Ureter (tissue), 1 donor: ENCODE results near the gene UBTF. TPM values are rescaled to one million over a fixed set of nuclear protein-coding genes. Genes with fewer than 3 reads are reported as not detected.
A peak's percentile ranks its signal among the peaks of the same experiment; 100 is the strongest.

Experiments used
- DNase-seq: peaks from one replicate; pipeline ENCODE4 v3.0.0-alpha.2; 2020; ENCODE audit warnings: low spot score
- total RNA-seq: library from RNA; stranded (reverse); gene quantifications from one replicate; pipeline ENCODE4 v1.2.4, GENCODE V29; 2023
- donor health status: DM: yes; HTN: yes; CAD: no.

UBTF gene
- total RNA-seq, 1 donor from 2014 or later: 108 TPM

GRCh38 chr17:44197980-44198720 lies 21.3 kb downstream of the UBTF start:
- DNase-seq: peak; percentile 75

DNA sequence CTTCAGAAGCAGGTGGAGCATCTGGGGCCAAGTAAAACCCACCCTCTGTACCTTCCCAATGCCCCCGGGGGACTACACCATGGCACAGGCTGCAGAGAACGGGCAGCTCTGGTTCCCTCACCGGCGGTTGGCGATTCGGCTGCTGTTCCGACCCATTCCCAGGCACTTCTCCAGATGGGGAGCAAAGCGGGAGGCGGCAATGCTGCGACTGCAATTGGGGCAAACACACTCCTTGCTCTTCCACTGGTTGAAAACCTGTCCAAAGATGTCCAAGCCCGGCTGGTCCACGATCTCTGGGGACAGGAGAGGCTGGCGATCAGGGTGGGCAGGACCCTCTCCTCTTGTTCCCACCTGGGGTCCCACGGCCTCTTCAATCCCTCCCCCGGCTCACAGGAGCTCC lies 22.4 kb downstream of the UBTF start:
- DNase-seq: no peak

- DNase-seq: no peak
Observed at GRCh38 chr17:44193326-44194084, 26.0 kb downstream of the UBTF start.

GRCh38 chr17:44192750-44193149 lies 26.7 kb downstream of the UBTF start:
- DNase-seq: no peak

DNA sequence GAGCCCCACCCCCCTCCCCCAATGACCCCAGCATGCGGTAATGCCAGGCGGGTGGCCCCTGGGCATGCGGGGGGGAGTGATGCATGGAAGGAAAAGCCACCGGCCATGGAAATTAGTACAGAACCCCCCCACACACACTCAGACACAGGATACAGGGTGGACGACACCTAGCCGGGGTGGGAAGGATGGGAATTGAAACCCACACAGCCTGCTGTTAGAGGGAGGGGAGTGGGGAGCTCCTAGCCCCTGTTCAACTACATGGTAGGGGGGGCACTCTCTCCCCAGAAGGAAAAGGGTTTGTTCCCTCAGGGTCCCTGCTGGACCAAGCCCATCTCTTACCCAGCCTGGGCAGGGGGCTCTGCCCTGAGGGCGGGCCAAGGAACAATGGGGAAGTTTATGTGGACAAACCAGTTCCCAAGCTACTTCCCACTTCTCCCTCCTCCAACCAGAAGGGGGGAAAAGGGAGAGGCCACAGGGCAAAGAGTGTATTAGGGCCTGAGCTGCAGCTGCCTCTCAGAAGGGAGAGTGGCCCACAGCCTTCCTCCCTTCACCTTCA lies 27.5 kb downstream of the UBTF start:
- no peak for DNase-seq

- no peak for DNase-seq
Observed at GRCh38 chr17:44191369-44191768, 28.1 kb downstream of the UBTF start.

DNA sequence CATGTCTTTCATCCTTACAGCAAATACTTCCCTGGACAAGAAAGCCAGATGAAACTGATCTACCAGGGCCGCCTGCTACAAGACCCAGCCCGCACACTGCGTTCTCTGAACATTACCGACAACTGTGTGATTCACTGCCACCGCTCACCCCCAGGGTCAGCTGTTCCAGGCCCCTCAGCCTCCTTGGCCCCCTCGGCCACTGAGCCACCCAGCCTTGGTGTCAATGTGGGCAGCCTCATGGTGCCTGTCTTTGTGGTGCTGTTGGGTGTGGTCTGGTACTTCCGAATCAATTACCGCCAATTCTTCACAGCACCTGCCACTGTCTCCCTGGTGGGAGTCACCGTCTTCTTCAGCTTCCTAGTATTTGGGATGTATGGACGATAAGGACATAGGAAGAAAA lies 29.0 kb downstream of the UBTF start:
- no peak for DNase-seq

- DNase-seq: no peak
Observed at GRCh38 chr17:44188576-44189403, 30.7 kb downstream of the UBTF start.

DNA sequence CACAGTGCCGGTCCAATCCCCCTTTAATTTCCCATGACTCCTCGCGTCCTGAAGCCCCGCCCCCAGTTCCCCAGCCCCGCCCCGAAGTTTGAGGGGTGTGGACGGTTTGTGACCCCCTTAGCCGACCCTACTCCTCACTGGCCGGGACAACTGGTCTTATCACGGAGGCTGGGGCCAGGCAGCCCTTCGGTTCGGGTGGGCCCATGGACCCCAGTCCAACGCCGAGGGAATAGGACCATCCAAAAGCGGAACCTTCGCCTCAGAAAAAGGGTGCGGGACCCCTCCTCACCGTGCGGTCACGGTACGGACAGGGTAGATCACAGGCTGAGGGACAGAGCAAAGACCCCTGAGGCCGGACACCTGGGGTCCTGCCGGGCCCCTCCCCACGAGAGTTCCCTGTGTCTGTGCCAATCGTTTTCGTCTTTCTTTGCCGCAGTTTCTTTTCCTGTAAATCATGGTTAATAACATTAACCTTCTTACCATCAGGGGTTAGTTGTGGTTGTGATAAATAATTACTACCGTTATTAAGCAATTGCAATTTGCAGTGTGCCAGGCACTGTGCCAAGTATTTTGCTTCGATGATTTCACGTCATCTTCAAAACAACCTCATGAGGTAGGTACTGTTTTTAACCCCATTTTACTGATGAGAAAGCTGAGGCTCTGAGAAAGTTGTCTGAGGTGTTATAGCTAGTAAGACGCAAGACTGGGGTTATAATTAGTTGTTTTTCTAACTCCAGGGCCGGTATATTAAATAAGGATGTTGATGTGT lies 32.2 kb downstream of the UBTF start:
- no peak for DNase-seq

GRCh38 chr17:44186307-44187130 lies 33.0 kb downstream of the UBTF start, which contains the start of gene TMUB2:
TMUB2 (plus strand) TSS chr17:44186972; CDS start chr17:44187709, 737 bp downstream.
- DNase-seq: peak; percentile 99

GRCh38 chr17:44184212-44184810 lies 35.2 kb downstream of the UBTF start:
- DNase-seq: no peak

- DNase-seq: no peak
Observed at GRCh38 chr17:44183024-44183423, 36.5 kb downstream of the UBTF start.

DNA sequence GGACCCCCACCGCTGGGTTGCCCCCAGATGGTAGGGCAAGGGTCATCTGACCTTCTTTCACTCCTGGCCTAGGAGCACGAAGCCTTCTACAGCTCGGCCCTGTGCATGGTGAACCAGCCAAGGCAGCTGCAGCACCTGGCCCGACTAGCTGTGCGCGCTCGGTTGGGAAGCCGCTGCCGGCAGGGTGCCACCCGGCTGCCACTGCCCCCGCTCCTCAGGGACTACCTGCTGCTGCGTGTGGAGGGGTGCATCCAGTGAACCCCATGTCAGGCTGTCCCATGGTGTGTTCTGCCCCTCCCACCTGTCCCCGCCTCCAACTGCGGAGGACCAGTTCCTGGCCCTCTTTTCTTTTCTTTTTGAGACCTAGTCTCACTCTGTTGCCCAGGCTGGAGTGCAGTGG lies 41.3 kb downstream of the UBTF start:
- DNase-seq: no peak

DNA sequence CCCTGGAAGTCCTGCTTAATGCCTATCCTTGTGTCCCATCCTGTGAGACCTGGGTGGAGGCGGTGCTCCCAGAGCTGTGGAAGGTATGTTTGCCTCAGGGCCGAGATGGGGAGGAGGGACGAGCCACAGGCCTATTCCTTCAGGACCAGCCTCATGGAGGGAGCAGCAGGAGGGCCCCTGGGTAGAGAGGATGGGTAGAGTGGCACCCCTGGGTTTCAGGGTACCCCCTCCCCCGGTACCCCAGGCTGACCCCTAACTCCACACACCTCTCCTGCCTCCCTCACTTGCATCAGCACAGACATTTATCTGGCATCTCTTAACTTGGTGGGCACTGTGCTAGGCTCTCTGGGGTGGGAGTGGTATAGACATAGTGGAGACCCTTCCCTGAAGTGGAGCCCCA lies 41.8 kb downstream of the UBTF start:
- no peak for DNase-seq

DNA sequence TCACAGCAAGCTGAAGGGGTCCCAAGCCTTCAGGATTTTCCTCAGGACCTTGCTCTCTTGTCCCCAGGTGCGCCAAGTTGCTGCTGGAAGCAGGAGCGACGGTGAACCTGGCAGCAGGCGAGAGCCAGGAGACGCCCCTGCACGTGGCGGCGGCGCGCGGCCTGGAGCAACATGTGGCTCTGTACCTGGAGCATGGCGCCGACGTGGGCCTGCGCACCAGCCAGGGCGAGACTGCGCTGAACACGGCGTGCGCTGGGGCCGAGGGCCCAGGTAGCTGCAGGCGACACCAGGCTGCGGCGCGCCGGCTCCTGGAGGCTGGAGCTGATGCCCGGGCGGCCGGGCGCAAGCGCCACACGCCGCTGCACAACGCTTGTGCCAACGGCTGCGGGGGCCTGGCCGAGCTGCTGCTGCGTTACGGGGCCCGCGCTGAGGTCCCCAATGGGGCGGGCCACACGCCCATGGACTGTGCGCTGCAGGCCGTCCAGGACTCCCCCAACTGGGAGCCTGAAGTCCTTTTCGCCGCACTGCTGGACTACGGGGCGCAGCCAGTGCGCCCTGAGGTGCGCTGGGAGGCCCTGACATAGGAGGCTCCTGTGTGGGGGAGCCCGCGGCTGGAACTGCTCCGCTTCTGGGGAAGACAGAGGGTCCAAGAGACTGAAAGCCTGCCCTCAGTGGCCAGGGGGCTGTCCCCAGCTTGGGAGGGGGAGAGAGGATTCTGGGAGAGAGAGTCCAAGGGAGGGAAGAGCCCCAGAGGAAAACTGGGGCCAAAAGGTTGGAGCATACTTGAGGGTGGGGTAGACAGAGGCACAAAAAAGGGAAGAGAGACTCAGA lies 42.6 kb downstream of the UBTF start:
- DNase-seq: no peak

GRCh38 chr17:44176257-44176656 lies 43.2 kb downstream of the UBTF start:
- DNase-seq: no peak

GRCh38 chr17:44174427-44174826 lies 45.0 kb downstream of the UBTF start:
- no peak for DNase-seq

GRCh38 chr17:44171931-44172455 lies 47.5 kb downstream of the UBTF start:
- DNase-seq: no peak
